SK-MEL-5 (cell line): ENCODE measurements around the gene ZBTB20. TPM values are rescaled to one million over a fixed set of nuclear protein-coding genes. Genes with fewer than 3 reads are reported as not detected.

ENCODE experiments used
- DNase-seq: peaks from one replicate; pipeline ENCODE4 v3.0.0-alpha.2; 2016; ENCODE audit warnings: low read depth, low spot score
- in situ Hi-C: cut with HindIII; loops from 2 replicates; pipeline ENCODE4 v1.10.0; 2016; ENCODE audit warnings: low sequenced_read_pairs, high pct_unique_total_duplicates, low pct_unique_long_range_greater_than_20kb
- total RNA-seq: library from RNA; depleted of rRNA; stranded (reverse); fragments of >200 nt; shearing (Covaris generic); gene quantifications from 2 replicates; pipeline ENCODE4 v1.2.3, GENCODE V29; 2014

Gene ZBTB20
- total RNA-seq, 1 experiment from 2014 or later = 2.9 TPM

GRCh38 chr3:114444216-114444615, 702.9 kb downstream of the ZBTB20 start:
- in situ Hi-C loops = no loop called here
- DNase-seq = no peak

- no peak for DNase-seq
- in situ Hi-C loops = no loop called here
Measured at GRCh38 chr3:114442246-114442645, 704.8 kb downstream of the ZBTB20 start.

GRCh38 chr3:114441386-114441785, 705.7 kb downstream of the ZBTB20 start:
- in situ Hi-C loops = no loop called here
- no peak for DNase-seq

- in situ Hi-C loops = no loop called here
- DNase-seq = no peak
Measured at GRCh38 chr3:114440700-114441099, 706.4 kb downstream of the ZBTB20 start.

- in situ Hi-C loops = no loop called here
- no peak for DNase-seq
Measured at GRCh38 chr3:114439284-114439683, 707.8 kb downstream of the ZBTB20 start.

- DNase-seq = no peak
- in situ Hi-C loops = no loop called here
Measured at GRCh38 chr3:114437897-114438296, 709.2 kb downstream of the ZBTB20 start.

- in situ Hi-C loops = no loop called here
- DNase-seq = no peak
Measured at GRCh38 chr3:114436182-114436581, 710.9 kb downstream of the ZBTB20 start.

- in situ Hi-C loops = no loop called here
- DNase-seq = no peak
Measured at GRCh38 chr3:114435386-114436115, 711.5 kb downstream of the ZBTB20 start.

GRCh38 chr3:114432310-114432709, 714.8 kb downstream of the ZBTB20 start:
- DNase-seq = no peak
- in situ Hi-C loops = no loop called here

- no peak for DNase-seq
- in situ Hi-C loops = no loop called here
Measured at GRCh38 chr3:114428044-114428595, 719.0 kb downstream of the ZBTB20 start.

- in situ Hi-C loops = no loop called here
- DNase-seq = no peak
Measured at GRCh38 chr3:114427285-114428043, 719.6 kb downstream of the ZBTB20 start.

GRCh38 chr3:114424337-114424736, 722.8 kb downstream of the ZBTB20 start:
- in situ Hi-C loops = no loop called here
- DNase-seq = no peak

GRCh38 chr3:114421204-114421603, 725.9 kb downstream of the ZBTB20 start:
- no peak for DNase-seq
- in situ Hi-C loops = no loop called here

GRCh38 chr3:114420072-114420471, 727.0 kb downstream of the ZBTB20 start:
- in situ Hi-C loops = no loop called here
- no peak for DNase-seq

GRCh38 chr3:114418724-114419543, 728.2 kb downstream of the ZBTB20 start:
- peak; percentile 86 for DNase-seq

GRCh38 chr3:114418107-114418506, 729.0 kb downstream of the ZBTB20 start:
- no peak for DNase-seq
- in situ Hi-C loops = no loop called here

More at GRCh38 chr3:114418724-114419543, 728.2 kb downstream of the ZBTB20 start:
- in situ Hi-C loops = no loop called here

GRCh38 chr3:114417675-114418074, 729.4 kb downstream of the ZBTB20 start:
- DNase-seq = no peak
- in situ Hi-C loops = no loop called here

GRCh38 chr3:114417265-114417664, 729.8 kb downstream of the ZBTB20 start:
- DNase-seq = no peak
- in situ Hi-C loops = no loop called here
